HepG2 (cell line): ENCODE data around the gene ANKIB1. TPM values are rescaled to one million over a fixed set of nuclear protein-coding genes. Genes with fewer than 3 reads are reported as not detected.
A peak's percentile ranks its signal among the peaks of the same experiment; 100 is the strongest.

ENCODE experiments used
- ATF2 ChIP-seq: sonication (generic); formaldehyde crosslinking; IDR thresholded peaks from 2 replicates; pipeline ENCODE4 v1.4.0; 2020; ENCODE audit warnings: missing genetic modification reagents
- CREM ChIP-seq, 2 experiments: sonication (generic) in 1 of 2; formaldehyde crosslinking in 1 of 2; IDR thresholded peaks; 2 replicates each; pipeline versions ENCODE4 v1.4.0 to v1.6.1; 2016 to 2020; ENCODE audit warnings: antibody characterized with exemption in 1 of 2, mild to moderate bottlenecking in 1 of 2, missing genetic modification reagents in 1 of 2
- FIP1L1 ChIP-seq: fragments of 200-400 bp; formaldehyde crosslinking; IDR thresholded peaks from 2 replicates; pipeline ENCODE4 v1.6.1; 2018; ENCODE audit warnings: low read depth, mild to moderate bottlenecking, low read length, moderate library complexity, borderline replicate concordance; ENCODE audit not compliant: insufficient read depth
- HMGXB4 ChIP-seq, 2 experiments: sonication (generic) in 1 of 2; formaldehyde crosslinking in 1 of 2; IDR thresholded peaks; 2 replicates each; pipeline versions ENCODE4 v1.4.0 to v1.6.1; 2018 to 2020; ENCODE audit warnings: missing genetic modification reagents in 2 of 2, borderline replicate concordance in 1 of 2, low read depth in 1 of 2, mild to moderate bottlenecking in 1 of 2, missing biosample characterization in 1 of 2
- KLF12 ChIP-seq: sonication (generic); formaldehyde crosslinking; IDR thresholded peaks from 2 replicates; pipeline ENCODE4 v1.4.0; 2020; ENCODE audit warnings: missing genetic modification reagents, borderline replicate concordance
- MAFK ChIP-seq, 2 experiments: IDR thresholded peaks in 1 of 2; conservative IDR thresholded peaks in 1 of 2; 2 replicates each; pipeline ENCODE4 v1.6.1; 2011; ENCODE audit warnings: improper control_type of control experiment in 2 of 2, low read length in 2 of 2
- MEIS2 ChIP-seq: sonication (generic); formaldehyde crosslinking; IDR thresholded peaks from 2 replicates; pipeline ENCODE4 v1.9.0; 2021; ENCODE audit warnings: mild to moderate bottlenecking, missing genetic modification reagents
- PHB2 ChIP-seq: fragments of 450-650 bp; IDR thresholded peaks from 2 replicates; pipeline ENCODE4 v1.6.1; 2018; ENCODE audit not compliant: partially characterized antibody
- SKIL ChIP-seq: sonication (generic); formaldehyde crosslinking; IDR thresholded peaks from 2 replicates; pipeline ENCODE4 v1.8.0; 2022; ENCODE audit warnings: missing genetic modification reagents, mild to moderate bottlenecking, moderate library complexity, borderline replicate concordance
- SMAD1 ChIP-seq: sonication (generic); formaldehyde crosslinking; IDR thresholded peaks from 2 replicates; pipeline ENCODE4 v1.4.0; 2020; ENCODE audit warnings: missing genetic modification reagents, low read depth, mild to moderate bottlenecking, borderline replicate concordance
- SNAPC2 ChIP-seq: sonication (generic); formaldehyde crosslinking; IDR thresholded peaks from 2 replicates; pipeline ENCODE4 v1.8.1; 2022; ENCODE audit warnings: mild to moderate bottlenecking, missing genetic modification reagents
- SRF ChIP-seq: IDR thresholded peaks from 2 replicates; pipeline ENCODE4 v1.6.1; 2011; ENCODE audit warnings: mild to moderate bottlenecking, low read depth, low read length, moderate library complexity
- ZBTB4 ChIP-seq: sonication (generic); formaldehyde crosslinking; IDR thresholded peaks from 2 replicates; pipeline ENCODE4 v1.4.0; 2020; ENCODE audit warnings: missing genetic modification reagents, mild to moderate bottlenecking, borderline replicate concordance
- ZNF180 ChIP-seq: sonication (generic); formaldehyde crosslinking; IDR thresholded peaks from 2 replicates; pipeline ENCODE4 v1.4.0; 2020; ENCODE audit warnings: low read depth, missing genetic modification reagents, borderline replicate concordance
- ZNF589 ChIP-seq: sonication (generic); formaldehyde crosslinking; conservative IDR thresholded peaks from 2 replicates; pipeline ENCODE4 v1.8.0; 2022; ENCODE audit warnings: mild to moderate bottlenecking, moderate library complexity, missing genetic modification reagents
- polyA plus RNA-seq, 8 experiments: library from polyadenylated mRNA; depleted of rRNA in 3 of 8; stranded (reverse) in 7 of 8; unstranded in 1 of 8; fragments of >200 nt; fragmentation: Illumina TruSeq in 4 of 8; extraction: Trizol in 4 of 8; gene quantifications; 2 replicates each; pipeline versions ENCODE4 v1.2.1 to v1.2.3, GENCODE V29; 2011 to 2016; ENCODE audit warnings: low read depth in 4 of 8, missing spikeins in 1 of 8, mixed read lengths in 1 of 8; ENCODE audit not compliant: insufficient read depth in 1 of 8
- total RNA-seq, 5 experiments: library from RNA; depleted of rRNA; stranded (reverse); fragments of >200 nt; fragmentation: Illumina TruSeq; extraction: Trizol; gene quantifications; 2 replicates each; pipeline ENCODE4 v1.2.3, GENCODE V29; 2016; ENCODE audit warnings: low read depth in 1 of 5
- TF ChIP-seq, protein P1 (sequence below): IDR thresholded peaks from 2 replicates; pipeline ENCODE4 v1.6.1; 2016; ENCODE audit warnings: mild to moderate bottlenecking
- TF ChIP-seq, protein P2 (sequence below): sonication (generic); formaldehyde crosslinking; IDR thresholded peaks from 2 replicates; pipeline ENCODE4 v1.4.0; 2020; ENCODE audit warnings: mild to moderate bottlenecking, missing genetic modification reagents

ANKIB1 gene
- total and polyA plus RNA-seq, 2 of the 13 experiments (the other 11 are each of a cell fraction or from before 2014, with no cell fraction given): 28.7 to 29.6 TPM

GRCh38 chr7:92448205-92448747 lies 202.5 kb downstream of the ANKIB1 start (continued):
- TF ChIP-seq ZBTB4: no peak
- no peak for TF ChIP-seq PHB2
- TF ChIP-seq SMAD1 (CRISPR knock-in tag): no peak
- no peak for TF ChIP-seq KLF12 (CRISPR knock-in tag)
- TF ChIP-seq, protein P1, sequence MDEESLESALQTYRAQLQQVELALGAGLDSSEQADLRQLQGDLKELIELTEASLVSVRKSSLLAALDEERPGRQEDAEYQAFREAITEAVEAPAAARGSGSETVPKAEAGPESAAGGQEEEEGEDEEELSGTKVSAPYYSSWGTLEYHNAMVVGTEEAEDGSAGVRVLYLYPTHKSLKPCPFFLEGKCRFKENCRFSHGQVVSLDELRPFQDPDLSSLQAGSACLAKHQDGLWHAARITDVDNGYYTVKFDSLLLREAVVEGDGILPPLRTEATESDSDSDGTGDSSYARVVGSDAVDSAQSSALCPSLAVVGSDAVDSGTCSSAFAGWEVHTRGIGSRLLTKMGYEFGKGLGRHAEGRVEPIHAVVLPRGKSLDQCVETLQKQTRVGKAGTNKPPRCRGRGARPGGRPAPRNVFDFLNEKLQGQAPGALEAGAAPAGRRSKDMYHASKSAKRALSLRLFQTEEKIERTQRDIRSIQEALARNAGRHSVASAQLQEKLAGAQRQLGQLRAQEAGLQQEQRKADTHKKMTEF: no peak
- TF ChIP-seq ATF2 (CRISPR knock-in tag): 0 out of 2 replicates have a peak, but pooled peaks have one; percentile 16
- TF ChIP-seq MAFK (conservative IDR thresholded peaks at IDR 0.05 in 1 of 2, IDR thresholded peaks at IDR 0.05 in 1 of 2; ENCODE audit: low read length in 2 of 2): no peak
- TF ChIP-seq, protein P2, sequence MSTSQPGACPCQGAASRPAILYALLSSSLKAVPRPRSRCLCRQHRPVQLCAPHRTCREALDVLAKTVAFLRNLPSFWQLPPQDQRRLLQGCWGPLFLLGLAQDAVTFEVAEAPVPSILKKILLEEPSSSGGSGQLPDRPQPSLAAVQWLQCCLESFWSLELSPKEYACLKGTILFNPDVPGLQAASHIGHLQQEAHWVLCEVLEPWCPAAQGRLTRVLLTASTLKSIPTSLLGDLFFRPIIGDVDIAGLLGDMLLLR: no peak
- no peak for TF ChIP-seq FIP1L1
- TF ChIP-seq SKIL (CRISPR knock-in tag): no peak
- TF ChIP-seq HMGXB4 (CRISPR knock-in tag; IDR thresholded peaks at IDR 0.05; ENCODE audit: borderline replicate concordance in 1 of 2, low read depth in 1 of 2): peak in 1 of 2 experiments; percentile 43; a peak in 2 of 4 replicates
- TF ChIP-seq ZNF180 (CRISPR knock-in tag): no peak
- no peak for TF ChIP-seq SRF
- no peak for TF ChIP-seq MEIS2 (CRISPR knock-in tag)
- no peak for TF ChIP-seq ZNF589 (CRISPR knock-in tag)
- peak; percentile 43 for TF ChIP-seq CREM (IDR thresholded peaks at IDR 0.05)
- no peak for TF ChIP-seq CREM (CRISPR knock-in tag; IDR thresholded peaks at IDR 0.05)
- TF ChIP-seq SNAPC2 (CRISPR knock-in tag): no peak
